GM19099 (cell line): ENCODE results near the gene ZNF20.

Experiments used
- POLR2A ChIP-seq: IDR thresholded peaks from 3 replicates; pipeline ENCODE4 v1.6.1; 2011; ENCODE audit warnings: low read depth; ENCODE audit not compliant: insufficient read length; ENCODE audit errors: extremely low read depth

The ZNF20 gene

DNA sequence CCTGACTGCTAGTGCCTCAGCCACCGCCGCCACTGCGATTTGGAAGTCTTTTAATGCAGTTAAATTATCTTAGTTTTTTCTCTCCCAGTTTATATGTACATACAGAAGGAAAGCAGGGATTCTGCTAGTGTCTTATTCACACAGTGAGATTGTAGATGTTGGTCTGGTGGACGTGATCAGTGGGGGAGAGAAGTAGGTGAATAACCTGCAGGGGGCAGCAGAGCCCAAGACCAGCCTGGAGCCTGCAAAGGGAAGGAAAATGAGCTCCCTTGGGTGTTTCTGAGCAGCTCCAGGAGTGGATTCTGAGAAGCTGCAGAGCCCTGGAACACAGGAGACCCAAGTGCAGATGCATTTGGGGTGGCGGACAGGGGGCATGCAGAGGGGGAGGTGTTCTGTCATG, 49.3 kb downstream of the ZNF20 start:
- TF ChIP-seq POLR2A, result no peak

DNA sequence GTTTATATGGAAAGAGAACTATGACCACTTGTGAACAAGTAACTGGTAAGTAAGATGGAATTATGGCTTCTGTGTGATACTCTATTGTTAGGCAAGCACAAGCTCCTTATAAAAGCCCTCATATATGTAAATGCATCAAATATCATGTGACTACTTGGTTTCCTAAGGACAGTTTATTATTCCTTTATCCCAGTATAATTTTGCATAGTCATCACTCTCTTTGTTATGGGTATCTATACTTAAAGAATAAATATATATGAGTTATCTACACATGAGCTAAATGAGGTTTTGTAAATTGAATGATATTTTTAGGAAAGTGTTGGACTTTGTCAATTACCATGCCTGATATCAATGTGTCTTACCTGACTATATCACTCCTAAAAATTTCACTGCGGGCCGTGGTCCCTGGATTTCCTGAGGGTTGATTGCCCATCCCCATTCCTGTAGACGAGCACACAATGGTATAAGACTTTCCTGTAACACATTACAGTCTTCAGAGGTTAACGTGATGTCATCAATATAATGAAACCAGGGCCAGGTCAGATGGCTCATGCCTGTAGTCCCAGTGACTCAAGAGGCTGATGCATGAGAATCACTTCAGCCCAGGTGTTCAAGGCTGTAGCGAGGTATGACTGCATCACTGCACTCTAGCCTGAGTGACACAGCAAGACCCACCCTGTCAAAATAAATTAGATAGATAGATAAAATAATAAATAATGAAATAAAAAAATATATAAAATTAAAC, 54.9 kb downstream of the ZNF20 start:
- TF ChIP-seq POLR2A, result no peak
